CD14-positive monocyte (primary cell): Measurements from ENCODE around the gene PHACTR2. TPM values are rescaled to one million over a fixed set of nuclear protein-coding genes. Genes with fewer than 3 reads are reported as not detected.

Experiments
- DNase-seq, 3 donors: peaks; one replicate each; pipeline ENCODE4 v3.0.0-alpha.2; 2011 to 2022
- H2AFZ ChIP-seq: 2 replicates; pipeline ENCODE4 v1.6.0; 2012; ENCODE audit warnings: mild to moderate bottlenecking, low read depth, low read length, inconsistent platforms; ENCODE audit not compliant: insufficient read depth, poor library complexity, severe bottlenecking
- H3K27ac ChIP-seq, 2 donors: 1 replicate in 1 of 2; 2 replicates in 1 of 2; pipeline ENCODE4 v1.5.1; 2012 to 2013; ENCODE audit warnings: low read length in 2 of 2, control low read depth in 1 of 2, inconsistent platforms in 1 of 2, low read depth in 1 of 2, mild to moderate bottlenecking in 1 of 2
- H3K27me3 ChIP-seq, 2 donors: one replicate each; pipeline versions ENCODE4 v1.6.0 to v1.6.1; 2011 to 2013; ENCODE audit warnings: low read length in 2 of 2; ENCODE audit not compliant: control insufficient read depth in 2 of 2, insufficient read depth in 2 of 2
- H3K36me3 ChIP-seq, 2 donors: replicated peaks in 1 of 2; 1 replicate in 1 of 2; 2 replicates in 1 of 2; pipeline versions ENCODE4 v1.5.1 to v1.6.1; 2012 to 2013; ENCODE audit warnings: low read length in 2 of 2, control low read depth in 1 of 2, inconsistent platforms in 1 of 2, mild to moderate bottlenecking in 1 of 2; ENCODE audit not compliant: insufficient read depth in 2 of 2, control insufficient read depth in 1 of 2
- H3K4me1 ChIP-seq, 2 donors: 1 replicate in 1 of 2; 2 replicates in 1 of 2; pipeline versions ENCODE4 v1.5.1 to v1.6.1; 2012 to 2013; ENCODE audit warnings: low read length in 2 of 2, control low read depth in 1 of 2, inconsistent platforms in 1 of 2, mild to moderate bottlenecking in 1 of 2, moderate library complexity in 1 of 2; ENCODE audit not compliant: insufficient read depth in 2 of 2, control insufficient read depth in 1 of 2
- H3K4me2 ChIP-seq: replicated peaks from 2 replicates; pipeline ENCODE3; 2012; ENCODE audit warnings: low read length, moderate library complexity, mild to moderate bottlenecking; ENCODE audit not compliant: poor library complexity, severe bottlenecking; ENCODE audit errors: extremely low read depth
- H3K4me3 ChIP-seq, 3 experiments: fragments of 200-600 bp in 1 of 3; sonication (generic) in 1 of 3; replicated peaks in 1 of 3; 1 replicate in 2 of 3; 2 replicates in 1 of 3; pipeline ENCODE4 v1.5.1; 2011 to 2013; ENCODE audit warnings: low read length in 3 of 3, mild to moderate bottlenecking in 3 of 3, control low read depth in 2 of 3, low read depth in 2 of 3, inconsistent platforms in 1 of 3, moderate library complexity in 1 of 3
- H3K79me2 ChIP-seq: 2 replicates; pipeline ENCODE4 v1.6.0; 2012; ENCODE audit warnings: mild to moderate bottlenecking, control low read depth, inconsistent platforms, low read length, moderate library complexity; ENCODE audit not compliant: insufficient read depth
- H3K9ac ChIP-seq: 2 replicates; pipeline ENCODE4 v1.6.0; 2017; ENCODE audit warnings: low read length, mild to moderate bottlenecking; ENCODE audit not compliant: insufficient read depth, poor library complexity, severe bottlenecking
- H3K9me3 ChIP-seq, 2 donors: replicated peaks in 1 of 2; 1 replicate in 1 of 2; 2 replicates in 1 of 2; pipeline versions ENCODE4 v1.5.1 to v1.6.1; 2012 to 2013; ENCODE audit warnings: low read length in 2 of 2, control low read depth in 1 of 2; ENCODE audit not compliant: control insufficient read depth in 1 of 2, insufficient read depth in 1 of 2
- H4K20me1 ChIP-seq: 2 replicates; pipeline ENCODE4 v1.6.0; 2012; ENCODE audit warnings: mild to moderate bottlenecking, low read length, control low read depth, moderate library complexity; ENCODE audit not compliant: insufficient read depth
- H3K27ac Mint-ChIP-seq, 7 donors: one replicate each; pipeline ENCODE4 v1.8.0; 2020; ENCODE audit warnings: mild to moderate bottlenecking in 7 of 7, mixed read lengths in 7 of 7, moderate library complexity in 6 of 7, inconsistent platforms in 2 of 7
- H3K27me3 Mint-ChIP-seq, 3 donors: one replicate each; pipeline ENCODE4 v1.8.0; 2021 to 2022; ENCODE audit warnings: low read depth in 3 of 3, mild to moderate bottlenecking in 3 of 3, mixed read lengths in 3 of 3, moderate library complexity in 3 of 3, inconsistent platforms in 1 of 3
- H3K36me3 Mint-ChIP-seq, 2 donors: one replicate each; pipeline ENCODE4 v1.8.0; 2020; ENCODE audit warnings: mixed read lengths in 2 of 2, inconsistent platforms in 1 of 2, mild to moderate bottlenecking in 1 of 2
- H3K4me1 Mint-ChIP-seq: one replicate; pipeline ENCODE4 v1.8.0; 2020; ENCODE audit warnings: mild to moderate bottlenecking, mixed read lengths
- H3K4me3 Mint-ChIP-seq, 2 donors: one replicate each; pipeline ENCODE4 v1.8.0; 2020; ENCODE audit warnings: mild to moderate bottlenecking in 2 of 2, mixed read lengths in 2 of 2, moderate library complexity in 1 of 2
- H3K9me3 Mint-ChIP-seq, 7 donors: one replicate each; pipeline ENCODE4 v1.8.0; 2020 to 2022; ENCODE audit warnings: mixed read lengths in 7 of 7, mild to moderate bottlenecking in 6 of 7, moderate library complexity in 6 of 7, inconsistent platforms in 2 of 7
- CTCF ChIP-seq: fragments of 200-600 bp; IDR thresholded peaks from one replicate; pipeline ENCODE4 v1.8.0; 2022; ENCODE audit warnings: antibody characterized with exemption, mild to moderate bottlenecking
- WGBS: methylation state at CpG from one replicate; pipeline ENCODE4 v1.1.5; 2013; ENCODE audit warnings: missing lambda C conversion rate; ENCODE audit not compliant: insufficient coverage; 5-methylcytosine and 5-hydroxymethylcytosine counted together
- intact Hi-C, 2 donors: fragments of 100-400 bp; cut with micrococcal nuclease; formaldehyde crosslinking; loops; one replicate each; pipeline versions ENCODE4 v1.15.0 to v1.15.1; 2023
- polyA plus RNA-seq, 3 donors: library from polyadenylated mRNA; depleted of rRNA in 1 of 3; unstranded in 2 of 3; stranded (reverse) in 1 of 3; fragments of 300-500 nt in 2 of 3; fragments of >200 nt in 1 of 3; fragmentation: Illumina TruSeq in 2 of 3; gene quantifications; 1 replicate in 2 of 3; 2 replicates in 1 of 3; pipeline ENCODE4 v1.2.3, GENCODE V29; 2012 to 2021

The PHACTR2 gene
- polyA plus RNA-seq, 3 donors, result 9.6 to 11.6 (median 11.2) TPM

GRCh38 chr6:143679041-143679440 is 1.3 kb downstream of the PHACTR2 start:
- peaks cover 11% of the 10 kb centered on the region in 2 donors for H3K36me3 Mint-ChIP-seq
- peak overlapping the region; percentile 85 to 90 for H3K4me3 Mint-ChIP-seq
- H3K4me1 Mint-ChIP-seq, result peaks cover 27% of the 10 kb centered on the region
- peaks cover 0 to 6% (median 5%) of the 10 kb centered on the region in 3 donors for H3K27me3 Mint-ChIP-seq
- H3K27me3 ChIP-seq, result peaks cover 2% of the 10 kb centered on the region in 2 donors
- peak overlapping the region; percentile 93 for H3K4me2 ChIP-seq
- H3K27ac ChIP-seq, result no peak overlapping the region
- TF ChIP-seq CTCF, result no peak
- H3K9me3 Mint-ChIP-seq, result peaks cover 3 to 15% (median 9%) of the 10 kb centered on the region in 7 donors
- peaks cover 56% of the 10 kb centered on the region for H4K20me1 ChIP-seq
- peaks cover 8 to 16% of the 10 kb centered on the region in 2 donors for H3K4me1 ChIP-seq
- DNase-seq, result no peak
- intact Hi-C loops, result no loop called here
- peaks cover 4 to 5% of the 10 kb centered on the region in 2 donors for H3K9me3 ChIP-seq
- peak overlapping the region in 1 of 7 donors; percentile 83 for H3K27ac Mint-ChIP-seq
- H3K79me2 ChIP-seq, result peaks cover 57% of the 10 kb centered on the region
- H3K36me3 ChIP-seq, result no peaks in the 10 kb centered on the region
- peak overlapping the region; percentile 61 to 95 (median 76) for H3K4me3 ChIP-seq
- no peak overlapping the region for H3K9ac ChIP-seq
- WGBS, result no CpG with 5 or more reads among the region's 3 CpGs
- peak overlapping the region; percentile 80 for H2AFZ ChIP-seq

GRCh38 chr6:143680141-143680540 is 2.4 kb downstream of the PHACTR2 start:
- peaks cover 11 to 14% of the 10 kb centered on the region in 2 donors for H3K36me3 Mint-ChIP-seq
- H3K36me3 ChIP-seq, result no peaks in the 10 kb centered on the region
- H3K4me1 ChIP-seq, result peaks cover 8 to 16% of the 10 kb centered on the region in 2 donors
- peaks cover 46% of the 10 kb centered on the region for H4K20me1 ChIP-seq
- no peak overlapping the region for H3K4me2 ChIP-seq
- peaks cover 4 to 5% of the 10 kb centered on the region in 2 donors for H3K9me3 ChIP-seq
- H3K9ac ChIP-seq, result no peak overlapping the region
- H2AFZ ChIP-seq, result no peak overlapping the region
- H3K4me3 ChIP-seq, result no peak overlapping the region
- no CpG with 5 or more reads among the region's 5 CpGs for WGBS
- H3K4me1 Mint-ChIP-seq, result peaks cover 31% of the 10 kb centered on the region
- H3K9me3 Mint-ChIP-seq, result peaks cover 3 to 15% (median 9%) of the 10 kb centered on the region in 7 donors
- peaks cover 54% of the 10 kb centered on the region for H3K79me2 ChIP-seq
- no peak overlapping the region for H3K4me3 Mint-ChIP-seq
- no peak overlapping the region for H3K27ac Mint-ChIP-seq
- DNase-seq, result no peak
- no peak for TF ChIP-seq CTCF
- peaks cover 0 to 5% (median 4%) of the 10 kb centered on the region in 3 donors for H3K27me3 Mint-ChIP-seq
- H3K27me3 ChIP-seq, result peaks cover 2% of the 10 kb centered on the region in 2 donors
- intact Hi-C loops, result no loop called here
- no peak overlapping the region for H3K27ac ChIP-seq
